Naive thymus-derived CD8-positive, alpha-beta T cell (primary cell): Measurements from ENCODE around the gene HEMK1. TPM values are rescaled to one million over a fixed set of nuclear protein-coding genes. Genes with fewer than 3 reads are reported as not detected.
A peak's percentile ranks its signal among the peaks of the same experiment; 100 is the strongest.

Experiments
- ATAC-seq, 2 donors: fragments of 150-1000 bp; cut with Tn5 transposase in 1 of 2; sonication (Bioruptor Pico), chemical (Tn5 transposase) in 1 of 2; 1 replicate in 1 of 2; 2 replicates in 1 of 2; pipeline ENCODE4 v1.10.0; 2021; ENCODE audit warnings: mild to moderate bottlenecking in 2 of 2, moderate library complexity in 2 of 2
- POLR2A ChIA-PET: fragments of 350-600 bp; sonication (Branson Sonifier 250); formaldehyde crosslinking; loops from one replicate; lab custom pipeline; 2021; ENCODE audit warnings: antibody characterized with exemption; lab: Charles Lee
- DNase-seq, 10 donors: peaks; one replicate each; pipeline versions ENCODE4 v3.0.0 to v3.0.0-alpha.2; 2020 to 2022
- H3K27ac Mint-ChIP-seq, 10 donors: one replicate each; pipeline ENCODE4 v1.8.0; 2020 to 2022; ENCODE audit warnings: mild to moderate bottlenecking in 10 of 10, mixed read lengths in 10 of 10, moderate library complexity in 4 of 10, inconsistent platforms in 1 of 10
- H3K27me3 Mint-ChIP-seq, 5 donors: one replicate each; pipeline ENCODE4 v1.8.0; 2021 to 2022; ENCODE audit warnings: mixed read lengths in 5 of 5
- H3K36me3 Mint-ChIP-seq, 3 donors: one replicate each; pipeline ENCODE4 v1.8.0; 2020 to 2022; ENCODE audit warnings: mixed read lengths in 3 of 3, mild to moderate bottlenecking in 2 of 3, inconsistent platforms in 1 of 3
- H3K4me1 Mint-ChIP-seq, 4 donors: one replicate each; pipeline ENCODE4 v1.8.0; 2021 to 2022; ENCODE audit warnings: mixed read lengths in 4 of 4
- H3K4me3 Mint-ChIP-seq, 10 donors: one replicate each; pipeline ENCODE4 v1.8.0; 2020 to 2022; ENCODE audit warnings: mild to moderate bottlenecking in 10 of 10, mixed read lengths in 10 of 10, moderate library complexity in 6 of 10, inconsistent platforms in 1 of 10
- H3K9me3 Mint-ChIP-seq, 9 donors: one replicate each; pipeline ENCODE4 v1.8.0; 2020 to 2022; ENCODE audit warnings: mixed read lengths in 9 of 9, mild to moderate bottlenecking in 3 of 9, inconsistent platforms in 1 of 9, moderate library complexity in 1 of 9
- polyA plus RNA-seq, 3 donors: library from polyadenylated mRNA; unstranded; fragments of 300-500 nt; fragmentation: Illumina TruSeq; gene quantifications; one replicate each; pipeline ENCODE4 v1.2.3, GENCODE V29; 2021
- total RNA-seq, 8 experiments: library from RNA in 2 of 8; stranded (reverse) in 2 of 8; gene quantifications; one replicate each; pipeline ENCODE4 v1.2.3 and lab custom pipeline; 2021 to 2026

HEMK1 gene
- total and polyA plus RNA-seq, 5 experiments from 2014 or later = 20.2 to 67.1 (median 43.1) TPM

DNA sequence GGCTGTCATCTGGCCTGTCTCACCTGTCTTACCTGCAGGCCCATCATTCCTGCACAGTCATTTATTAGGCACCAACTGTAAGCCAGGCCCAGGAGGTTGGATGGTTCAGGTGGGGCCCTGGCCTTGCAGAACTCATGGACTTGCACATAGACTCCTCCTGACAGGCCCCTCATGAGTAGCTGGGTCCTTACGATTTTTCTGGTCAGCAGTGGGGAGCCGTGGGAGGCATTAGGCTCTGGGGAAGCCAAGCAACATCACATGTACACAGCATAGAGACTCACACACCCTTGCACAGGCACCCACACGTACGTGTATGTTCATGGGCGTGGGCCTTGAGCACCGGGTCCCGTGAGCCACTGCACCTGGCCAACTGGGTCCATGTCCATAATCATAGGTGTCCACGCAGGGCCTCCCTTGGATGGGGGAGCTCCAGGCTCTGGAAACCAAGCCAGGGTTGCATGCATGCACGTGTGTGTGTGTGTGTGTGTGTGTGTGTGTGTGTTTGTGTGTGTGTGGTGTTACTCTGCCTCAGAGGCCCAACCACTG, 21.9 kb downstream of the HEMK1 start:
- peaks cover 32 to 88% (median 77%) of the 10 kb centered on the region in 4 donors for H3K4me1 Mint-ChIP-seq
- no peak for DNase-seq
- peak; percentile 12 to 13 for ATAC-seq
- H3K36me3 Mint-ChIP-seq = no peaks in the 10 kb centered on the region
- POLR2A ChIA-PET = interaction anchor here (0.6 to 11.1 kb wide), 3 partner anchors 17 to 238 kb away, joined by 3 to 433 read pairs (median 203); partner anchors contain the start of genes C3orf18, CISH, HEMK1 and MAPKAPK3
- peak overlapping the region; percentile 88 to 96 (median 94) for H3K27ac Mint-ChIP-seq
- peak overlapping the region in 9 of 10 donors; percentile 64 to 85 (median 70) for H3K4me3 Mint-ChIP-seq
- H3K9me3 Mint-ChIP-seq = no peaks in the 10 kb centered on the region
- no peaks in the 10 kb centered on the region for H3K27me3 Mint-ChIP-seq

DNA sequence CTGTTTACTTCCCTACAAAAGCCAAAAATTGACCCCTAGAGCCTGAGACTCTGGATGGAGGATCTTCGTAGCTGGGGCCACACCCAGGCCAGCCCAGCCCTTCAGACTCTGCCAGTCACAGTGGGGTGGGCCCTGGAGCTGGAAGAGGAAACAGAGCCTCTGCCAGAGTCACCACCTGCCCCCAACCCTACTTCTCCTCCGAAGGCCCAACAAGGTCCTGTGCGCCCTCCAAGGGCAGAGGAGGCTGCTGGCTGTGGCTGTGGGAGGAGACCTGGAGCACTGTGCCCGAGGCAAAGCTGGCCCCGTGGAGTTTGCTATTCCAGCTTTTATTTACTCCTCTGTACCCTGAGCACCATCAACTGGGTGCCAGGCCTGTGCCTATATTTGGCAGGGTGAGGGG, 23.2 kb downstream of the HEMK1 start:
- Mint-ChIP-seq H3K27me3 (no peaks in the 10 kb centered on the region), H3K27ac (peak overlapping the region; percentile 81 to 98 (median 90))
- DNase-seq = no peak

DNA sequence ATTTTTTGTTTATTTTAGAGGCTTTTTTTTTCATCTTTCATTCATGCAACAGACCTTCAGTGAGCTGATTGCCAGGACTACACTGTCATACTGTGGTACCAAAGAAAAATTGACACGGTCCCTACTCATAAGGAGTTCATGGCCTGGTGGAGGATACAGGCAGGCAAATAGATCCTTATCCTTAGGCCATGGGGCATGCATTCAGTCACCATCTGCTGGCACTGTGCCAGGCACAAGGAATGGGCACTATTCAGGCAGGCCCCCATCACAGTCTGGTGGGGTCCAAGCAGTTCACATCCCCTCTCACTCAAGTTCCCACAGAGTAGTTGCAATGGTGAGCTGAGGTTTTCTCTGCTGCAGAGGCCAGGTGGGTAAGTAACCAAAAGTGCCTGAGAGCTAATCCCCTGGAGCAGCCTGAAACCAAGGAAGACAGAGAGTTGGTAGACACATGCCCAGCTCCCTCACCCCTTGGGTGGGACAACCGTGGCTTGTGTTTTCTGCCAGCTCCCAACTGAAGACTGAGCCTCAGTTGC, 25.0 kb downstream of the HEMK1 start:
- Mint-ChIP-seq H3K27ac (peak overlapping the region in 8 of 10 donors; percentile 47 to 98 (median 90)), H3K36me3 (no peaks in the 10 kb centered on the region), H3K27me3 (no peaks in the 10 kb centered on the region), H3K4me1 (peaks cover 23 to 78% (median 65%) of the 10 kb centered on the region in 4 donors), H3K9me3 (no peaks in the 10 kb centered on the region), H3K4me3 (peak overlapping the region in 2 of 10 donors; percentile 15 to 38)
- DNase-seq (no peak), ATAC-seq (no peak)
- POLR2A ChIA-PET = interaction anchor here (10.4 to 11.1 kb wide), 2 partner anchors 14 to 20 kb away, joined by 203 to 433 read pairs; partner anchors contain the start of genes C3orf18, CISH, HEMK1 and MAPKAPK3

More for the DNA sequence above, 23.2 kb downstream of the HEMK1 start:
- peaks cover 28 to 80% (median 72%) of the 10 kb centered on the region in 4 donors for H3K4me1 Mint-ChIP-seq
- POLR2A ChIA-PET = interaction anchor here (0.6 to 11.1 kb wide), 3 partner anchors 16 to 792 kb away, joined by 3 to 433 read pairs (median 203); partner anchors contain the start of genes C3orf18, CISH, HEMK1 and MAPKAPK3
- no peaks in the 10 kb centered on the region for H3K36me3 Mint-ChIP-seq
- no peak for ATAC-seq
- peak overlapping the region in 9 of 10 donors; percentile 6 to 75 (median 64) for H3K4me3 Mint-ChIP-seq
- no peaks in the 10 kb centered on the region for H3K9me3 Mint-ChIP-seq

DNA sequence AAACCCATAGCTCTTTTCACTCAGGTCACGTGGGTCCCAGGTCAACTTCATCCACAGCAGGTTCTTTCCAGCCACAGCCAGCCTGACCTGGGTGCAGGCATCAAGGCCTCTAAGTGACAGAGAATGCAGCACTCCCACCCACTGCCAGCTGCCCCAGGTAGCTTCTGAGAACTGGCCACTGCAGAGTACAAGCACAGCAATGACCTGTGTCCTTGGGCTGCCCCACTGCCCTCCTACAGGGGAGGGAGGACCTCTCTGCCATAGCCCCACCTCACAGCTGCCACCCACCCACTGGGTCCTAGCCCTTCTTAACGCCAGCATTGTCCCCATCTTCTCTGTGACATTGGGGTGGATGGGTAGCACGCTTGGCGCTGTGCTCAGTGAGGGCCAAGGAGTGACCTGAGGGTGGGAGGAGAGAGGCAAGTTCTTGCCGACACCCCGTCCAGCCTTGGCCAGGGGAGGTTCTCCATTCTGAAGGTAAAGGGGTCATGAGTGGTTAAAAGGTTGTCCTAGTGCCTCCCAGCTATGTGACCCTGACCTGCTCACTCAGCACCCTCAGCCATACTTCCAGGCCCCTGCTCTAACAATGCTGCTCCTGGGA, 29.9 kb downstream of the HEMK1 start:
- peak overlapping the region in 2 of 10 donors; percentile 26 to 92 for H3K4me3 Mint-ChIP-seq
- no peaks in the 10 kb centered on the region for H3K27me3 Mint-ChIP-seq
- no peak for ATAC-seq
- H3K36me3 Mint-ChIP-seq = peaks cover 0 to 11% (median 0%) of the 10 kb centered on the region in 3 donors
- POLR2A ChIA-PET = interaction anchor here (7.5 to 21.2 kb wide), 3 partner anchors 9 to 24 kb away, joined by 104 to 623 read pairs (median 433); partner anchors contain the start of genes C3orf18, CISH and HEMK1
- H3K9me3 Mint-ChIP-seq = no peaks in the 10 kb centered on the region
- peak overlapping the region; percentile 39 to 99 (median 94) for H3K27ac Mint-ChIP-seq
- peaks cover 38 to 80% (median 71%) of the 10 kb centered on the region in 4 donors for H3K4me1 Mint-ChIP-seq
- no peak for DNase-seq

DNA sequence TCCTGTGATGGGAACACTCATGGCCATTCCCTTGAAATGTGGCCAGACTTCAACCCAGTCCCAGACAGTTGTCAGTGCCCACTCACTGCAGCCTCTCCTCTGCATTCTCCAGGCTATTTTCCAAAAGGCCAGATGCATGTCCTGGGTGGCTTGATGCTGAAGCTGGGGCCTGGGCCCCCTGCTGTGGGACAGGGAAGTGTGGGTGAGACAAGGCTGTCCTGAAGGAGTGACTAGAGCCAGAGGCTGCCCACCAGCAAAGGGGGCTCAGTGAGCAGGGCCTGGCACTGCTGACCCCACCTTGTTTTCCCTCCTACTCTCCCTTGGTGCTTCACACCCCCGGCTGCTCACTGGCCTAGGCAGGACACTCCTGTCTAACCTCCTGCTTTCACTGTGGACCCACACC, 30.4 kb downstream of the HEMK1 start:
- no peaks in the 10 kb centered on the region for H3K9me3 Mint-ChIP-seq
- ATAC-seq (no peak), DNase-seq (no peak)
- peak overlapping the region; percentile 59 to 99 (median 94) for H3K27ac Mint-ChIP-seq
- H3K4me1 Mint-ChIP-seq = peaks cover 41 to 80% (median 71%) of the 10 kb centered on the region in 4 donors
- no peaks in the 10 kb centered on the region for H3K27me3 Mint-ChIP-seq
- peaks cover 0 to 15% (median 0%) of the 10 kb centered on the region in 3 donors for H3K36me3 Mint-ChIP-seq
- peak overlapping the region in 4 of 10 donors; percentile 30 to 92 (median 48) for H3K4me3 Mint-ChIP-seq
- POLR2A ChIA-PET = interaction anchor here (7.5 to 21.2 kb wide), 3 partner anchors 10 to 25 kb away, joined by 104 to 623 read pairs (median 433); partner anchors contain the start of genes C3orf18, CISH and HEMK1

DNA sequence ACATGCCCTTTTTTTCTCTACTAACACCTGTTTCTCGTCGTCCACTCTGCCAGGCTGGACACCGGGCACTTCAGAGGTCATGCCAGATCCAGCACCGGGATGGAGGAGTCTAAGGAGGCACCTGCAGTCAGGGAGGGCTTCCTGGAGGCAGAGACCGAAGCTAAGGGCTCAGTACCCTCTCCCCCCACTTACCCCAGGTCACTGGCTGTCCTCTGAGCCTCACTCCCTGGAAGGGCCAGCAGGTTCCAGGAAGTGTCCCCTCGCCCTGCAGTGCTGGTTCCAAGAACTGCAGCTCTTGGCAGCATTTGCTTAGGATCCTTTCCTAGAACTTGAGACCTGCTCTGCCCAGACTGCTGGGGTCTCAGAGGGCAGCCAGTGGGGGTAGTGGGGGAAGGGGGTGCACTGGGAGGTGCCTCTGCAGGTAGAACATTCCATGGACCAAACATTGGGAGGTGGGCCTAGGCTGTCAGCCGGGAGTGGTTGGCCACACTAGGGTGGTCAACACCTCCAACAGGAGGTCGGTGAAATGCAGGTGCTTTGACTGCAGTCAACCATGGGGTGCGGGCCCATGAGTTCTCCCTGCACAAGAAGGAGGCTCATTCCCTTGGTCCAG, 30.9 kb downstream of the HEMK1 start:
- Mint-ChIP-seq H3K4me1 (peaks cover 43 to 80% (median 72%) of the 10 kb centered on the region in 4 donors), H3K4me3 (peak overlapping the region in 5 of 10 donors; percentile 30 to 92 (median 81)), H3K27me3 (no peaks in the 10 kb centered on the region), H3K36me3 (peaks cover 0 to 20% (median under 1%) of the 10 kb centered on the region in 3 donors), H3K27ac (peak overlapping the region; percentile 88 to 99 (median 94)), H3K9me3 (no peaks in the 10 kb centered on the region)
- POLR2A ChIA-PET = interaction anchor here (7.5 to 21.2 kb wide), 3 partner anchors 10 to 25 kb away, joined by 104 to 623 read pairs (median 433); partner anchors contain the start of genes C3orf18, CISH and HEMK1
- DNase-seq = no peak
- ATAC-seq = no peak

DNA sequence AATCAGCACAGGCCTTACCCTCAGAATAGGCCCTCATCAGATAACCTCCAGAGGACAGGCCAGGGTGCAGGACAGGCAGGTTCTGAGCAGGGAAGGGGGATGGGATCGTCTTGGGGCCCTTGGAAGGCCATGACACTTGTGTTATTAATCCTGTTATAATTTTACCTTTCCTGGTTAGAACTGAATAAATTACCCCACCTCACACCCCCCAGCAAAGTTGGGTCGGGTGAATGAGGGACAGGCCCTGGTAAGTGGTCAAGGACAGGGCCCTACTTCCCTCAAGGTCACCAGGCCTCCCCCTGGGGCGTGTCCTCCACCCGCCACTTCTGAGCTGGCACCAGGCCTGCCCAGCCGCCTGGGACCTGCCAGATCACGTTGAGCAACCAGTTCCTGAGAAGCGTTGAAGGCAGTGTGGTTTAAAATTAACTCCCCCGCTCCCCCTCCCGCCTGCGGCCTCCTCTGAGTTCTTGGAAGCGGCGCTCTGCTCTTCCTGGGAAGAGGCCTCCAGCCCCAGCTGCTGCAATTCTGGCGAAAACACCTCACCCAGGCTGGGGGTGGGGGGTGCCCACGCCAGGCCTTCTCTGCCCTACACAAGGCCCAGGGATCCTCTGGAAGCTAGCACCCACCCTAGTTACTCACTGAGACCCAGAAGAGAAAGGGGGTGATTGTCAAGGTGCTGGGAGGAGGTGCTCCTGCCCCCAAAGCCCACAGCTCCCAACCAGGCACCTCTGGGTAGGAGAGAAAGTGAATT, 31.7 kb downstream of the HEMK1 start:
- H3K27me3 Mint-ChIP-seq = no peaks in the 10 kb centered on the region
- peak; percentile 31 to 76 (median 56) for DNase-seq
- H3K4me1 Mint-ChIP-seq = peaks cover 50 to 81% (median 77%) of the 10 kb centered on the region in 4 donors
- POLR2A ChIA-PET = interaction anchor here (0.6 to 21.2 kb wide), 7 partner anchors 9 to 1071 kb away, joined by 3 to 623 read pairs (median 14); partner anchors contain the start of genes C3orf18, CISH, HEMK1 and MAPKAPK3
- H3K27ac Mint-ChIP-seq = peak overlapping the region; percentile 88 to 99 (median 94)
- no peaks in the 10 kb centered on the region for H3K9me3 Mint-ChIP-seq
- ATAC-seq = peak; percentile 69 to 83
- H3K4me3 Mint-ChIP-seq = peak overlapping the region; percentile 62 to 92 (median 82)
- peaks cover 0 to 28% (median 7%) of the 10 kb centered on the region in 3 donors for H3K36me3 Mint-ChIP-seq

DNA sequence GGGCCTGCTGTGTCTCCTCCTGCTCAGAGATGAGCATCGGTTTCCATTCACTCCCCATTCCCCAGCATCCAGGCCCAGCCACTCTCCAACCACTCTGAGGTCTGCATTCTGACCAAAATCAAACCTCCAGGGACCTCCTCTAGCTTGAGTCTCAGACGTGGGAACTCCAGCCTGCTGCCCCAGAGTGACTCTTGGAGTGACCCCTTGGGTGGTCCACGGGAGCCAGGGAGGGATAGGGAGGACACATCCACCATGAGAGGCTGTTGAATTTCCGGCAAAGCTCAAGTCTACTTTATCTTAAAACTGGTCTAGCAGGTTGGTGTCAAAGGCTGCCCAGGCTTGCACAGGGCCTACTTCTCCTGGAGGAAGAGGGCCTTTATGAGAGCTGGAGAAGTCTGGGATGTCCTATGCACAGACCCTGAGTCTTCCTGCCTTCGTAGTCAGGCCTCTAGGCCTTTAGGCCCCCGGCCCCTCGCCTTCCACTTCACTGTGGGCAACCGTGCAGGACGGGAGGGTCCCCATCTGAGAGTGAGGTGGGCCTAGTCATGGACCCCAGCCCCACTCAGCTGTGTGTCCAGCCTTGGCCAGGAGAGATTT, 33.4 kb downstream of the HEMK1 start:
- DNase-seq (no peak), ATAC-seq (no peak)
- H3K27ac Mint-ChIP-seq = peak overlapping the region; percentile 88 to 99 (median 94)
- peaks cover 0 to 44% (median 18%) of the 10 kb centered on the region in 3 donors for H3K36me3 Mint-ChIP-seq
- POLR2A ChIA-PET = interaction anchor here (0.6 to 21.2 kb wide), 7 partner anchors 7 to 521 kb away, joined by 3 to 623 read pairs (median 14); partner anchors contain the start of genes C3orf18, CISH, HEMK1 and MAPKAPK3
- H3K4me3 Mint-ChIP-seq = peak overlapping the region; percentile 36 to 92 (median 76)
- H3K4me1 Mint-ChIP-seq = peaks cover 57 to 96% (median 94%) of the 10 kb centered on the region in 4 donors
- no peaks in the 10 kb centered on the region for H3K9me3 Mint-ChIP-seq
- H3K27me3 Mint-ChIP-seq = no peaks in the 10 kb centered on the region

DNA sequence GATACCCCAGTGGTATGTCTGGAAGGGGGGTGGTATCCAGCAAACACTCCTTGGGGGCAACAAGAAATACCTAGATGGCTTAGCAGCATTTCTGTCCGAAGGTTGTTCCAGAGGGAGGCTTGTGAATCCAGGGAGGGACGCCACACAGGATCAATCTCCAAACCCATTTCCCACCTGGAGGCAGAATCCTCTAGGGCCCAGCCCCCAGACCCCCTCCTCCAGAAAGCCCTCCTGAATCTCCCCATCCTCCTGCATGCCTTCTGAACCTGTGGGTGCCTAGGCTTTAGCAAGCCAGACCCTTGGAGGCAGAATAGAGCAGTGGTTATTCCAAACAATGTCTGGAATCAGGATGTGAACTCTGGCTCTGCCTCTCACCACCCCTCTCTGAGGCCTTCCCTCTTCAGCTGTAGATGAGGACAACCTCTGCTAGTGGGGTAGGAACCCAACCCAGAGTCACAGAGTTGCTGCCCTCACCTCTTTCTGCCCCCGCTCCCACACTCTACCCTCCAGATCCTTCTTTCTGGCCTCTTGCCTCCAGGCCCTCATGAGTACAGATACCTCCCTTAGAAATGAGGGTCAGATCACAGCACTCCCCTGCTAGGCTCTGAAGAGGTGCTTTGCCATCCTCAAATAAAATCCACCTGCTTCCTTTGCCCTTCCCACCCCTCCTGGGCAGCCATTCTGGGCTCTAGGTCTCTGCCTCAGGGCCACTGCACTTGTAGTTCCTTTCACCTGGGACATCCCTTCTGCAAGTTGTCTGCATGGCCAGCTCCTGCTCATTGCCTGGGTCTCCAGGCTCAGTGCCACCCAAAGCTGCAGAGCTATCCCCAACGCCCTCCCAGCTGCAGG, 34.2 kb downstream of the HEMK1 start:
- no peaks in the 10 kb centered on the region for H3K9me3 Mint-ChIP-seq
- DNase-seq (no peak), ATAC-seq (no peak)
- POLR2A ChIA-PET = interaction anchor here (1.8 to 21.2 kb wide), 5 partner anchors 7 to 28 kb away, joined by 4 to 623 read pairs (median 104); partner anchors contain the start of genes C3orf18, CISH, HEMK1 and MAPKAPK3
- peaks cover 60 to 98% (median 97%) of the 10 kb centered on the region in 4 donors for H3K4me1 Mint-ChIP-seq
- H3K36me3 Mint-ChIP-seq = peaks cover under 1 to 52% (median 26%) of the 10 kb centered on the region in 3 donors
- H3K27ac Mint-ChIP-seq = peak overlapping the region; percentile 88 to 99 (median 94)
- no peaks in the 10 kb centered on the region for H3K27me3 Mint-ChIP-seq
- peak overlapping the region; percentile 11 to 96 (median 90) for H3K4me3 Mint-ChIP-seq

DNA sequence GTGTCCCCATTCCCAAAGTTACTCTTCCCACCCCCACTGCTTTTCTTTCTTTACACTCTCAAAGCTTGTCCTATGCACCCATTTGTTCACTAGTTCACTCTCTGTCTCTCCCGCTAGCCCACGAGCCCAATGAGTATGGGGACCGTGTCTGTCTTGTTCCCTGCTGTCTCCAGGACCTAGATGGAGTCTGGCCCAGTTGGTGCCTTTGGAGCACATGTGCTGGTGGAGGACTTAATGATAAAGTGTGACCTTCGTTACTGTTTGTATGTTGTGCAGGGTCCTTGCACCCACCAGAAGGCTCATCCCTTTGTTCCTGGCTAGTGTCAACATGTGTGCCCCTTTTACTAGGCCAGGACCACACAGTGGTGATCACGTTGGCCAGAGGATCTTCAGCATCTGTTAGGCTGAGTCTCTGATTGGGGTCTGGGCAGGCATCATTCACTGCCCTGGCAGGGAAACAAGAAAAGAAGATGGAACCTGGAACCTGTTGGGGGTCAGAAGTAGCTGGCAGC, 34.8 kb downstream of the HEMK1 start:
- peaks cover 5 to 58% (median 30%) of the 10 kb centered on the region in 3 donors for H3K36me3 Mint-ChIP-seq
- H3K4me1 Mint-ChIP-seq = peaks cover 65 to 100% (median 99%) of the 10 kb centered on the region in 4 donors

More for the DNA sequence above, 34.8 kb downstream of the HEMK1 start:
- Mint-ChIP-seq H3K9me3 (no peaks in the 10 kb centered on the region), H3K27me3 (no peaks in the 10 kb centered on the region), H3K4me3 (peak overlapping the region; percentile 11 to 96 (median 90)), H3K27ac (peak overlapping the region; percentile 88 to 99 (median 94))
- ATAC-seq (no peak), DNase-seq (no peak)
- POLR2A ChIA-PET = interaction anchor here (1.8 to 21.2 kb wide), 3 partner anchors 13 to 29 kb away, joined by 4 to 623 read pairs (median 433); partner anchors contain the start of genes C3orf18, HEMK1 and MAPKAPK3
